CD4-positive, alpha-beta T cell treated with Interferon alpha-2 for 1 hour (primary cell): ENCODE measurements around the gene ELAVL1.
"Not testable (repeated sequence)": the region's sequence is repeated elsewhere in the genome, so short reads cannot be mapped to it uniquely, and the experiment has no call there.

Experiments
- DNase-seq, 2 donors: peaks; one replicate each; pipeline ENCODE4 v3.0.0-alpha.2; 2020 to 2022

Gene ELAVL1

DNA sequence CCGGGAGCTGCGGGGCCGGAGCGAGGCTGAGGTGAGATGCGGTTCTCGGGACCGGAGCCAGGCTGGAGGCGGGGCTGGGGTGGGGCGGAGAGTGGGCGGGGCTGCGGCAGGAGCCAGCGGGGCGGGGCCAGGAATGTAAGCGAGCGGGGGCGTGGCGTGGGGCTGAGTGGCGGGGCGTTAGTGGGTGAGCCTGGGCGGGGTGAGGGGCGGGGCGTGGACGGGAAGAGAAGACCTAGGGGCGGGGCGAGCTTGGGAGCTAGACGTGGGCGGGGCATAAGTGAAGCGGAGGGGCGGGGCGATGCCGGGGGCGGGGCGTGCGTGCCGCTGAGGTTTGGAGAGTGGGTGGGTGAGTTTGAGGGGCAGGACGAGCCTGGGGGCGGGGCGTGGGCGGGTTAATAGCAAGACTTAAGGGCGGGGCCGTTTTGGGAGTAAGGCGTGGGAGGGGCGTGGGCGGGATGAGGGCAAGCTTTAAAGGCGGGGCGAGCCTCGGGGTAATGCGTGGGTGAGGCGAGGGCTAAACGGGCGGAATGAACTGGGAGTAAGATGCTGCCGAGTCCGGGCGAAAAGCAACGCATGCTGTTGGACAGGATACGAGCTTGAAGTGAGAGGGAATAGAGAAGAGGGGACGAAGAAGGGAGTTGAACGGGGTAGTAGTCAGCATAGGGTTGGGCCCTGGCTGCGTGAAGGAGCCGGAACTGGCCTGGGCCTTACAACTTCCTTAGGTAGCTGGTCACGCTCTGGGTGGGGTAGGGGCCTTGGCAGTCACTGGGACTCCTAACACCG is 84.7 kb downstream of the ELAVL1 start:
- peak; percentile 99 for DNase-seq

DNA sequence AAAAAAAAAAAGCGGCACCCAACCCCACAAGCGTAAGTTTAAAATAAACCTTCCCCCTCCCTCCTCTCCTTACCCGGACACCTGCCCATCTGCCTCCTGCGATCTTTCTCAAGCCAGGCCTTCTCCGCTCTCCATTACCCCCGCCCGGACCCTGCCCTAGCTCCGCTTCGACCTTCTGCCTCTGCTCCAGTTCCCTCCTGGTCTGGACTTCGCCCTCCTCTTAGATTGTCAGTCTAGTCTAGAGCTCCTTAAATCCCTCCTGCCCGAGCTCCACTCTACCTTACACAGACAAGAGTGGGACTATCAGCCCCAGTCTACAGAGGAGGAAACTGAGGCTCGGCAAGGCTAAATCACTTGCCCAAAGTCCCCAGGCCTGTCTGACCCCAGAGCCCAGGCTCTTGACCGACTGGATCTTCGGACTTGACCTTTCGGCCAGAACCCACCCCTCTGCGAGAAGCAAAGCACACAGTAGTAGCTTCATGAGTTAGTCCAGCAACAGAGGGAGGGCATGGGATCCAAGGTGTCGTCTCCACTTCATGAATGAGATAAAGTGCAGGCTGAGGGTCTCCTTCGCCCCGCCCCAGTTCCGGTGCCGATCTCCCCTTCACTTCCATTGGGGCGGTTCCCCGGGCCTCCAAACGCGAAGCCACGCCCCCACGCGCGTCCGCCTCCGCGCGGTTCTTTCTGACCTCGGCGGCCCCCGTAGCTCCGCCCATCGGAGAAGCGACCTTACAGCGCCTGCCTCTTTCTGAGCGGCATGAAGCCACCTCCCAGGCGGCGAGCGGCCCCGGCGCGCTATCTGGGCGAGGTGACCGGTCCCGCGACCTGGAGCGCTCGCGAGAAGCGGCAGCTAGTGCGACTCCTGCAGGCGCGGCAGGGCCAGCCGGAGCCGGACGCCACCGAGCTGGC is 85.6 kb downstream of the ELAVL1 start, which contains the start of gene SNAPC2:
Gene SNAPC2, plus strand, starts transcription at position 729 of the 909 bp plus-strand sequence. Its CDS starts 29 bp downstream, at position 758.
- peak; percentile 97 for DNase-seq

DNA sequence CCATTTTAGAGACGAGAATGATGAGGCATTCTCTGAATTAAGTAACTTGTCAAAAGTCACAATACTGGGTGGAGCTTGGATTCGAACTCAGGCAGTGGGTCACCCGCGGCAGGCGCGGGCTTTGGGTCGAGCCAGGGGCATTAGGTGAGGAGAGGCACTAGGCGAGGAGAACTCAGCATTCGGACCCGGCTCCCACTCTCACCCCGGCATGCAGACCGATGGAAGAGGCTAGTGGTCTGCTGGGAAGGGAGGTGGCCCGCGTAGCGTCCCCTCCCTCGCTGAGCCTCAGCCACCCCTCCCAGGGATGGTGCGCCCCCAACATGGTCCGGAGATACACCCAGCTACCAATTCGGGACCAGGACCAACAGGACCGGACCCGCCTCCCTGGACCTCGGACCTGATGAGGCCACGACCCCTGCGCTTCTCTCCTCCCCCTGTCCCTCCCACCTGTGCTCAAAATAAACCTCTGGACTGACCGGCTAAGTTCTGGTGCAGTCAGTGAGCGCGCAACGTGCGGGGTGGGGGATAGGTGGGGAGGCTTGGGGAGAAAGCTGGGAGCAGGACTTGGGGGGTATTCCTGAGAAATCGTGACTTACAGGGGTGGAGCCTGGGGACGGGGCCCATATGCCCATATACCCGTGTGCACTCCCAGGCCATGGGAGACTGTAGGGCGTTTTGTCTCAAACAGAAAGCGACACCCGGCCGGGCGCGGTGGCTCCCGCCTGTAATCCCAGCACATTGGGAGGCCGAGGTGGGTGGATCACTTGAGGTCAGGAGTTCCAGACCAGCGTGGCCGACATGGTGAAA is 86.6 kb downstream of the ELAVL1 start:
- no peak for DNase-seq

DNA sequence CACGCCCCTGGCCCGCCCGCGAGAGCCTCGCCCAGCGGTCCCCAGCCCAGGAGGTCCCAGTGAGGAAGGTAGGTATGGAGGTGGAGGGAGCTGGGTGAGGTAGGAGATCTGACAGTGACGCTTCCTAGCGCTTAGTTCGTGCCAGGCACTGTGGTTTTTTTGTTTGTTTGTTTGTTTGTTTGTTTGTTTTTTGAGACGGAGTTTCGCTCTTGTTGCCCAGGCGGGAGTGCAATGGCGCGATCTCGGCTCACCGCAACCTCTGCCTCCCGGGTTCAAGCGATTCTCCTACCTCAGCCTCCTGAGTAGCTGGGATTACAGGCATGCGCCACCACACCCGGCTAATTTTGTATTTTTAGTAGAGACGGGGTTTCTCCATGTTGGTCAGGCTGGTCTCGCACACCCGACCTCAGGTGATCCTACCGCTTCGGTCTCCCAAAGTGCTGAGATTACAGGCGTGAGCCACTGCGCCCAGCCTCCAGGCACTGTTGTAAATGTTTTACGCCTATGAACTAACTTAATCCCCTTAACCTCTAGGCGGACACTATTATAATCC is 87.3 kb downstream of the ELAVL1 start:
- DNase-seq, result not testable (repeated sequence)

DNA sequence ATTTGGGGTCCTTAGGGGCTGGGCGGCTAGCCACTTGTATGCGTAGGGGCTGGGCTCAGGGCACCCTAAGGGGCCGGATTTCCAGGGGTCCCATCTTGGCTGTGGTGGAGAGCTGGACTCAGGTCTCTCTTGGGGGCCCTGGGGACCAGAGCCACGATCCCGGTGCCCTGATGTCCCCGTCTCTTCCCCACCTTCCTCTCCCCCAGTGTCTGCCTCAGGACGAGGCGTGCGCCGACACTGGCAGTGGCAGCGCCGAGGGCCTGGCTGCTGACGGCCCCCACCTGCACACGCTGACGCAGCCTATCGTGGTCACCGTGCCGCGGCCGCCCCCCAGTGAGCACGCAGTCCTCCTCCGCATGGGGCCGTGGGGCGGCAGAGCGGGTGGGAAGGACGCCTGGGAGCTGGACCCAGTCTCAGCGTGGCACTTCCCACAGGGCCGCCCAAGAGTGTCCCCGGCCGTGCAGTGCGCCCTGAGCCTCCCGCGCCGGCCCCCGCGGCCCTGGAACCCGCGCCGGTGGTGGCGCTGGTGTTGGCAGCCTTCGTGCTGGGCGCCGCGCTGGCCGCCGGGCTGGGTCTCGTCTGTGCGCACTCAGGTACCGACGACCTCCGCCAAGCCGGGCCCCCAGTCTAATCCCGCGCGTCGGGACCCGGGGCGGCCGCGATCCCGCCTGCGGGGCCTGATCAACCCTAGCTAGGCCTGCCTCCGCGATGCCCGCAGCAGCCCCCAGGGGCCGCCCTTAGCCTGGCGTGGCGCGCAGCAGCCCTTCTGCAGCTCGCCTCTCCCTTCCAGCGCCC is 88.0 kb downstream of the ELAVL1 start:
- peak; percentile 57 to 67 for DNase-seq

DNA sequence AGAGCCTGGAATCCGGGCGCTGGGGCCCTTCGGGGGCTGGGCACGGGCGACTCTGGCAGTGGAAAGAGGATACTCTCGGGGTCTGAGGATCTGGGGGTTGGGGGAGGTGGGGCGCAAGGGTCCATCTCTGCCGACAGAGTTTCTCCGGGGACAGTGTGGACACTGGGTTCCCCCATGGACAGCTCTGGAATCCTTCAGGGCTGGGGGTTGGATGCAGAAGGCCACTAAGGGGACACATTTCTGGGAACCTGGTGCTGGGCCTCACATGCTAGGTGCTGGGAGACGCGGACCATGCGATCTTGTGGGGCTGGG is 88.5 kb downstream of the ELAVL1 start:
- DNase-seq, result no peak

DNA sequence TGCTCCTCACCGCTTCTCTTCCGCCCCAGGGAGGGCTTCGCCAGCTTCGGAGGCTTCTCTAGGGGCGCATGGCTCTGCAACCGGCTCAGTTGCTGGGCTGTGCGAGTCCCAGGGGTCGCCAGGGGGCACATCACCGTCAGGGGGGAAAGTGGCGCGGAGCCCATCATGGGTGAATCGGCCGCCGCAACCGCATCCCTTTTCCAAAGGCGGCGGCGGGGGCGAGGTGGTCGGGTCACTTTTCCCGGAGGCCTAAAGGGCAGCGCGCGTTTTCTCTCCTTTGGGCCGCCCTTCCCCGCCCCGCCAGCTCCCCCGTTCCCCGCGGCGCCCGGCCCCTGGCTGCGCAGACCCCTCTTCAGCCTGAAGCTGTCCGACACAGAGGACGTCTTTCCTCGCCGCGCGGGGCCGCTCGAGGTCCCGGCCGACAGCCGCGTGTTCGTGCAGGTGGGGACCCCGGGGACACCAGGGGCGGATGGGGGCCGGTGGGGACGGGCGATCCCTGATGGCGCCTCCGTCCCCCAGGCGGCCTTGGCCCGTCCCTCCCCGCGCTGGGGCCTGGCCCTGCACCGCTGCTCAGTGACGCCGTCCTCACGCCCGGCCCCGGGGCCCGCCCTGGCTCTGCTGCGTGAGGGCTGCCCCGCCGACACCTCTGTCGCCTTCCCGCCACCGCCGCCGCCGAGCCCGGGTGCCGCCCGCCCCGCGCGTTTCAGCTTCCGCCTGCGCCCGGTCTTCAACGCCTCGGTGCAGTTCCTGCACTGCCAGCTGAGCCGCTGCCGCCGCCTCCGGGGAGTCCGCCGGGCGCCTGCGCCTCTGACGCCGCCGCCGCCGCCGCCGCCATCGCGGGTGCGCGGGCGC is 89.1 kb downstream of the ELAVL1 start:
- peak; percentile 52 to 69 for DNase-seq

DNA sequence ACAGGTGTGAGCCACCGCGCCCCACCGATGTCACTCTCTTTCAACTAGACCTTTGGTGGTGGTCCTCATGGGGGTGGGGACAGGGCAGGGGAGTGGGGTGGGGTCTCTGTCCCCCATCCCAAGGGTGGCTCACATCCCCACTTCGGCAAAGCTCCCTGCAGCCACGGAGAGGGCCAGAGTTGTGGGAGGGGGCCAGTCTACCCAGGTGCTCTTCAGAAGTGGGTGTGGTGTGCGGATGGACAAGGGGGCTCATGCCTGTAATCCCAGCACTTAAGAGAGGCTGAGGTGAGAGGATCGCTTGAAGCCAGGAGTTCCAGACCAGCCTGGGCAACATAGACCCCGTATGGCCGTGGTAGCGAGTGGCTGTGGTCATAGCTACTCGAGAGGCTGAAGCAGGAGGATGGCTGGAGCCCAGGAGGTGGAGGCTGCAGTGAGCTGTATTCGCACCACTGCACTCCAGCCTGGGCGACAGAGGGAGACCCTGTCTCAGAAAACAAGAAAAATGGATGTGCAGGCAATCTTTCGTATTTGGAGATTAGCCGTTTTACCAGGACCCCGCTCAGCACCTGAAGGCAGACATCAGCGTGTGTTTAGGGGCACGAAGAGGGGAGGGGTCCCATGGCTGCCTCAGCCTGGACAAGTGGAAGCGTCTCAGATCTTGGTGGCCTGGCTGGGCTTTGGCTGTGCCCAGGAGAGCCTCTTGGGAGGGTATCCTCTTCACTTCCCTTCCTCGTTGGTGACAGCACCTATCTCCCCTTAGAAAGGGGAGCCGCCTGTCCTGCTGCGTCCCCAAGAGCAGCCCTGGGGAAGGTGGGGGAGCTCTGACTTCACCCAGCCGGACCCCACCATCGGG is 90.0 kb downstream of the ELAVL1 start:
- no peak for DNase-seq

DNA sequence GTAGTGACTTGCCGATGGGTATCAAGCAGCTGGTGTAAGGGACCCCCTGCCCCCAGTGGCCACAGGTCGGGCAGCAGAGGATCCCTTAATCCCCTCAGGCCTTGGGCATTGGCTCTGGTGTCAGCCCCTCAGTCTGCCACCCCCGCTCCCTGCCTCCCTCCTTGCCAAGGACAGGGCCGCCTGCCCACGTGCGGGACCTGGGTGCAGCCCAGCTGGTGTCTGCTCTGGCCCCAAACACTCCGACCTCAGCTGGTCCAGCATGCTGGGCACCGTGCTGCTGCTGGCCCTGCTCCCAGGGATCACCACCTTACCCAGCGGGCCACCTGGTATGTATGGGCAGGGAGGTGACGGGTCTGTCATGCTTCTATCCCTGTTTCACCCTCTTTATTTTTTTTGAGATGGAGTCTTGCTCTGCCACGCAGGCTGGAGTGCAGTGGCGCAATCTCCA is 90.8 kb downstream of the ELAVL1 start, which contains the start of gene TGFBR3L:
Gene TGFBR3L, plus strand, starts transcription at position 233 of the 448 bp plus-strand sequence.
- DNase-seq, result no peak

DNA sequence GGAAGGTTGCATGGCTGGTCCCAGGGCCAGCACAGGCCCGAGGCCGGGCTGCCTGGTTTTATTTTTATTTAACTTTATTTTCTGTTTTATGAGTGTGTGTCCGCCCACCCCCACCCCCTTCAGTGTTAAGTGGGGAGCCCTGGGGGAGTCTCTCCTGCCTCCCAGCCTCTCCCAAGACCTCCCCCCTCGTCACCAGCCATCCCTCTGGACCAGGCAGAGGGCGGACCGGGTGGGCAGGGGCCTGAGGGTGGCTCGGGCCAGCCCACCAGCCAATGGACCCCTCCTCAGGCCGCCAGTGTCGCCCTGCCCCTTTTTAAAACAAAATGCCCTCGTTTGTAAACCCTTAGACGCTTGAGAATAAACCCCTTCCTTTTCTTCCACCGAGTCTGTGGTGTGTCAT is 91.3 kb downstream of the ELAVL1 start:
- DNase-seq, result no peak

DNA sequence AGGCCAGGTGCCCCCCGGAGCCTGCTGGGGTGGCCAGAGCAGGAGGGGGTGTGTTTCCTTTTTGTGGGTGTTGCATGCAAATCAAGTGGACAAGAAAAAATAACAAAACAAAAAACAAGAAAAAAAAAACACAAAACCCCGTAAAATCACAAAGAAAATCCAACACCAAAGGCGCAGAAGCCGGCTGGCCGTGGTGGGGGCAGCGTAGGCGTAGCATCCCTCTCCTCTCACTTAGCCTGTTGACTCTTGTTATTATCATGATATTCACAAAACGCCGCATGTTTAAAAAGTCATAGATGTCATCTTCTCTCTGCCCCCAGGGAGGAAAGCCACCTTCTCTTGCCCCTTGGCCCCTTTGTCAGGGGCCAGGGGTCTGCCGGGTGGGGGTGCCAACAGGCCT is 91.8 kb downstream of the ELAVL1 start:
- no peak for DNase-seq

DNA sequence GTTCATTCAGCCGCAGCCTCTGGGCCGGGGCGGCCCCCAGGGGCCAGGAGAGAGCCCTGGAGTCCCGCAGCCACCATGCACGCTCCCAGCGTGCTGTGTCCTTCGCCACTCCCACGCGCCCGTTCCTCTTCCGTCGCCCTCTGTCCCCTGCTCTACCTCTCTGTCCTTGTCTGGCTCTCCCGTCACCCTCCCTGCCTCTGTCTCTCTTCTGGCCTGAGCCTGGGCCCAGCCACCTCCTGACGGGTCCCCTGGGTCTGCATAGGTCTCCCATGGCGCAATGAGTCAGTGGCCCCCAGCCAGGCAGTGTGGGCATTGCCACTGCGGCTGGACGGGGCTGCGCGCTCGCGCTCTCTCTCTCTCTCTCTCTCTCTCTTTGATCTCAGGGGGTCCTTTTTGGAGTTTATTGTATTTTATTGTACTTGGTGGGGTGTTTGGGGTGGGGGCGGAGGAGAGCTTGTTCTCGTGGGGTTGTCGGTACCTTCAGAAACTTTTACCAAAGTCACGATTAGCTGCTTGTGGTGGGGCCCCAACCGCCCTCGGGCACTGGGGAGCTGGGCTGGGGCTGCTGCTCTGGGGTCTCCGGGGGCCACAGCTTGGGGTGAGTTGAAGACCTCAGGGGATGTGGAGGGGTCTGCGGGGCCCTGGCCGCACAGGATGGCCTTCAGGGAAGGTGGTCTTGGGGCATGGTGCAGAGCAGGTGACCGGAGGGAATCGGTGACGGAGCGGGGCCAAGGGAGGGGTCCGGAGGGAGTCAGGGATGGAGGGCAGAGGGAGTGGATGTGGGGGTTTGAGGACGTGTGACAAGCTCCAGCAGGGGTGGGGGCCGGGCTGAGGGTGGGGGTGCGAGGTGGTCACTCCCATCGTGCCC is 92.5 kb downstream of the ELAVL1 start:
- DNase-seq, result no peak

DNA sequence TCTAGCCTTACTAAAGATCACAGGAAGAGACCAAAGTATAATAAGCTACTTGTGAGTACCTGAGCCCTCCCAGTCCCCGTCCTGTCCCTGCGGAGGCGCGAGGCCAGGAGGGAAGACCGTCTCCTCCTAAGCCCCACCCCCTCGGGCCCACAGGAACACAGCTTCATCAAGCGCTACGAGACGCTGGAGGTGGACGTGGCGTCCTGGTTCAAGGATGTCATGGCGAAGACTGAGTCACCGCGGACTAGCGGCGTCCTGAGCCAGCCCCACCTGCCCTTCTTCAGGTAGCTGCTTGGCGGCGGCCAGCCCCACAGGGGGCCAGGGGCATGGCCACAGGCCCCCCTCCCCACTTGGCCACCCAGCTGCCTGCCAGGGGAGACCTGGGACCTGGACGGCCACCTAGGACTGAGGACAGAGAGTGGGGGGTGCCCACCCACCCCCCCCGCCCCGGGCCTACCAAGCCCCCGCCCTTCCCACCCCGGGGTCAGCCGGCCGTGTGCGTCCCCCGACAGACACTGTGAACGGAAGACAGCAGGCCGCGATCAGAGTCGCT is 93.2 kb downstream of the ELAVL1 start:
- DNase-seq, result no peak

DNA sequence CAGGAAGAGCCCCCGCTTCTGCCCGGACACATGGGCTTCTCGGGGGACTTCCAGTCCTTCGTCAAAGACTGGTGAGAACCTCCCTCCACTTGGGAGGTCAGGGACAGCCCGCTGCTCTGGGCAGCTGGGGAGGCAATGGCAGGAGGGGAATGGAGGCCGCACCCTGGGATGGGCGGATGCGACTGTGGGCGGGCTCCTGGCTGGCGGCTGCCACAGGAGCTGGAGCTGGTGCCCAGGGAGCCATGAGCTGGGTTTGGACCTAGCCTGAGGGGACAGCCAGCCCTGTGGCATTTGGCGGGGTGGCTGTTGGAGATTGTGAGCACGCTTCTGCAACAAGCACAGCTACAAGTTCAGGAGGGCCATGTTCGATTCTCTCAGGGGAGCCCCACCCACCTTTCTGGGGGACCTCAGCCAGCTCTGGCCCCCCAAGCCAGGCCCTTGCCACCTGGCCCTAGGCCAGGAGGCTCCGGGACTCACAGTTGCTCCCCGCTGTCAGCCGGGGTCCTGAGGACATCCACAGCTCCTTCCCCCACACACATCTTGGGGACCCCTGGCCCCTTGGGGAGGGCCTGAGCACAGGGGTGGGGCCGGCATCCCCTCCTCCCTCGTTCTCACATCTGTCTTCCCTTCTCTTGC is 93.8 kb downstream of the ELAVL1 start:
- no peak for DNase-seq

DNA sequence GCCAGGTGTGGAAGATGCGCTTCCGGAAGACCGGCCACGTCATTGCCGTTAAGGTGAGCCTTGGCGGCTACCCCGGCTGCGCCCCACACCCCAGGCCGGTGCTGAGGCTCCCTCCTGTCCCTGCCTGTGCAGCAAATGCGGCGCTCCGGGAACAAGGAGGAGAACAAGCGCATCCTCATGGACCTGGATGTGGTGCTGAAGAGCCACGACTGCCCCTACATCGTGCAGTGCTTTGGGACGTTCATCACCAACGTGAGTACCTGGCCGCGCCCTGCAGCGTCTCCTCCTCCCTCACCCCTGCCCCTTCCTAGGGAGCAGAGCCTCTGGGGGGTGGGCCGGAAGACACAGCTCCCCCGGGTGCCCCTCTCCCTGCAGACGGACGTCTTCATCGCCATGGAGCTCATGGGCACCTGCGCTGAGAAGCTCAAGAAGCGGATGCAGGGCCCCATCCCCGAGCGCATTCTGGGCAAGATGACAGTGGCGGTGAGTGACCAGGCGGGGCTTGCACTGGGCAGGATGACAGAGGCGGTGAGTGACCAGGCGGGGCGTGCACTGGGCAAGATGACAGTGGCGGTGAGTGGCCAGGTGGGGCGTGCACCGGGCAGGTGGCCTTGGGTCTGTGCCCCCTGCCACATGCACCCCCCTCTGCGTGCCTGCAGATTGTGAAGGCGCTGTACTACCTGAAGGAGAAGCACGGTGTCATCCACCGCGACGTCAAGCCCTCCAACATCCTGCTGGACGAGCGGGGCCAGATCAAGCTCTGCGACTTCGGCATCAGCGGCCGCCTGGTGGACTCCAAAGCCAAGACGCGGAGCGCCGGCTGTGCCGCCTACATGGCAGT is 94.9 kb downstream of the ELAVL1 start:
- no peak for DNase-seq

DNA sequence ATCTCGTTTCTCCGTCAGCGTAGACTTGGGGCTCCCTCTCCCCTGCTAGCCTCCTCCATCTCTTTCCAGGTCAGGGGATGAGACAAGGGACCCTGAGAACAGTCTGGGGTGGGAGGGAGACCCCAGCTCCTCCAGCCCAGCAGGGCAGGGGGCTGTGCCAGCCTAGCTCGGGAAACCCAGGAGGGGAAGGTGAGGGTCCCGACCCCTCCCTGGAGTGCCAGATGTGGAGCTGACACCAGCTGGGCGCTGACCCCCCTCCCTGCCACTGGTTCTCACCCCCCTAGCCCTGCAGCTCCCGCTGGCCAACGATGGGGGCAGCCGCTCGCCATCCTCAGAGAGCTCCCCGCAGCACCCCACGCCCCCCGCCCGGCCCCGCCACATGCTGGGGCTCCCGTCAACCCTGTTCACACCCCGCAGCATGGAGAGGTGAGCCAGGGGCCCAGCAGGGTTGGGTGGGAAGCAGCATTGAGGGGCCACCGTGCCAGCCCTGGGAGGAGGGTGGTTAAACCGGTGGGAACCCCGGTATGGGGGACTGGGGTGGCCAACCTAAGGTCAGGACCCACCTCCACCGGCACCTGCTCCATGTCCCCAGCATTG is 95.9 kb downstream of the ELAVL1 start:
- DNase-seq, result no peak
